ENCODE measurements around the gene PHF2. TPM values are rescaled to one million over a fixed set of nuclear protein-coding genes. Genes with fewer than 3 reads are reported as not detected.

Gene PHF2
- total RNA-seq, 2 donors from 2014 or later = 22.7 to 23.4 TPM

DNA sequence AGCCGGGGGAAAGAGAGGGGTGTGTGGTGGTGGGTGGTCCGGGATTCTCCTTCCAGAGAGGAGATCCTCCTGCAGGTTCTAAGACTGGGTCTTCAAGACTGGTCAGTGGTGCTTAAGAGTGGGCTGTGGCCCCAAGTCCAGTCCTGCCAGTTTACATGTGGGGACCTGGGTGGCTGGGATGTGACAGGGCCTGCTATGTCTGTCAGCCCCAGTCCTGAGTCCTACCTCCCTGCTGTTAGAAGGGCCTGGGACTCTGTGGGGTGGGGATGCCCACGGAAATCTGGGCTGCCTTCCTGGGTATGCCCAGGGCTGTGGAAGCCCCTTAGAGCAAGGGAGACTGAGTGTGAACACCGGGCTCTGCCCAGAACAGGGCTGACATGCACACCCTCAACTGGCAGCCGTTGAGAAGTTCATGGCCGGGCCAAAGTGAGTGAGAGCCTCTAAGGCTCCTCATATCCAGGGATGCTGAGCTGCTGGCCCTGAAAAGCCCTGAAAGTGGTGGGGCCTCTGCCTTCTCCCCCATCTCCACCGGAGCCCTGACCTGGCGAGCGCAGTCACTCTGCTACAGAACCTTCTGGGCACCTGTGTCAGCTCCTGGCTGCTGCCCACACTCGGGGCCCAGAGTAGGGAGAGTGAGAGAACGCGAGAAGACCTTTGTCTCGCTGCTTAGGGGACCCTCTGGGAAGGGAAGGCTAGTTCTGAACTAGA lies 1.7 kb downstream of the PHF2 start:
- Histone ChIP-seq H3K4me3 (peak overlapping the region; percentile 74), H3K4me1 (peaks cover 19% of the 10 kb centered on the region), H3K27ac (no peak overlapping the region), H3K36me3 (no peaks in the 10 kb centered on the region), H3K9me3 (no peaks in the 10 kb centered on the region), H3K9ac (ENCODE audit: low read depth in 2 of 2, low read length in 2 of 2) (peak overlapping the region; percentile 84 to 90), H3K27me3 (no peaks in the 10 kb centered on the region)
- no peak for DNase-seq
- TF ChIP-seq, protein P1, sequence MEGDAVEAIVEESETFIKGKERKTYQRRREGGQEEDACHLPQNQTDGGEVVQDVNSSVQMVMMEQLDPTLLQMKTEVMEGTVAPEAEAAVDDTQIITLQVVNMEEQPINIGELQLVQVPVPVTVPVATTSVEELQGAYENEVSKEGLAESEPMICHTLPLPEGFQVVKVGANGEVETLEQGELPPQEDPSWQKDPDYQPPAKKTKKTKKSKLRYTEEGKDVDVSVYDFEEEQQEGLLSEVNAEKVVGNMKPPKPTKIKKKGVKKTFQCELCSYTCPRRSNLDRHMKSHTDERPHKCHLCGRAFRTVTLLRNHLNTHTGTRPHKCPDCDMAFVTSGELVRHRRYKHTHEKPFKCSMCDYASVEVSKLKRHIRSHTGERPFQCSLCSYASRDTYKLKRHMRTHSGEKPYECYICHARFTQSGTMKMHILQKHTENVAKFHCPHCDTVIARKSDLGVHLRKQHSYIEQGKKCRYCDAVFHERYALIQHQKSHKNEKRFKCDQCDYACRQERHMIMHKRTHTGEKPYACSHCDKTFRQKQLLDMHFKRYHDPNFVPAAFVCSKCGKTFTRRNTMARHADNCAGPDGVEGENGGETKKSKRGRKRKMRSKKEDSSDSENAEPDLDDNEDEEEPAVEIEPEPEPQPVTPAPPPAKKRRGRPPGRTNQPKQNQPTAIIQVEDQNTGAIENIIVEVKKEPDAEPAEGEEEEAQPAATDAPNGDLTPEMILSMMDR (IDR thresholded peaks at IDR 0.05) = no peak
- intact Hi-C loops (cut with DNase I) = no loop called here

DNA sequence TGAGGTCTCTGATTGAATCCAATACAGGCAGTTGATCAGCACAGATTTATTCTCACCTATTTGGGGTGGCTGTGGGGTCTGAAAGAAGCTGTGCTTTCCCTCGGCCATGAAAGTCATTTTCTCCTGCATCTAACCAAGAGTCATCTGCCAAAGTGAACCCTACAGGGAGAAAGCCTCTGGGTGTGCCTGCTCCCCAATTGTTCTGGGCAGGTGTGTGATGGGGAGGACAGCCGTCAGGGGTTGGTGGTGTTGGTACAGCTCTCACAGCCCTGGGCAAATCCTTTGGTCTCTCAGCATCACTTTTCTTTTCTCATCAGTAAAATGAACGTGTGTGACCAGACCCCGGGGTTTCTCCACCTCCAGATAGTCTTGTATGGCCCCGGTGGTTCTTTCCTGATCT lies 2.5 kb downstream of the PHF2 start:
- Histone ChIP-seq H3K27ac (no peak overlapping the region), H3K27me3 (no peaks in the 10 kb centered on the region), H3K4me1 (peaks cover 19% of the 10 kb centered on the region), H3K4me3 (no peak overlapping the region), H3K36me3 (no peaks in the 10 kb centered on the region), H3K9me3 (no peaks in the 10 kb centered on the region), H3K9ac (ENCODE audit: low read depth in 2 of 2, low read length in 2 of 2) (peak overlapping the region in 1 of 2 donors; percentile 12)
- TF ChIP-seq, protein P1 (IDR thresholded peaks at IDR 0.05) = no peak
- intact Hi-C loops (cut with DNase I) = no loop called here
- DNase-seq = no peak

DNA sequence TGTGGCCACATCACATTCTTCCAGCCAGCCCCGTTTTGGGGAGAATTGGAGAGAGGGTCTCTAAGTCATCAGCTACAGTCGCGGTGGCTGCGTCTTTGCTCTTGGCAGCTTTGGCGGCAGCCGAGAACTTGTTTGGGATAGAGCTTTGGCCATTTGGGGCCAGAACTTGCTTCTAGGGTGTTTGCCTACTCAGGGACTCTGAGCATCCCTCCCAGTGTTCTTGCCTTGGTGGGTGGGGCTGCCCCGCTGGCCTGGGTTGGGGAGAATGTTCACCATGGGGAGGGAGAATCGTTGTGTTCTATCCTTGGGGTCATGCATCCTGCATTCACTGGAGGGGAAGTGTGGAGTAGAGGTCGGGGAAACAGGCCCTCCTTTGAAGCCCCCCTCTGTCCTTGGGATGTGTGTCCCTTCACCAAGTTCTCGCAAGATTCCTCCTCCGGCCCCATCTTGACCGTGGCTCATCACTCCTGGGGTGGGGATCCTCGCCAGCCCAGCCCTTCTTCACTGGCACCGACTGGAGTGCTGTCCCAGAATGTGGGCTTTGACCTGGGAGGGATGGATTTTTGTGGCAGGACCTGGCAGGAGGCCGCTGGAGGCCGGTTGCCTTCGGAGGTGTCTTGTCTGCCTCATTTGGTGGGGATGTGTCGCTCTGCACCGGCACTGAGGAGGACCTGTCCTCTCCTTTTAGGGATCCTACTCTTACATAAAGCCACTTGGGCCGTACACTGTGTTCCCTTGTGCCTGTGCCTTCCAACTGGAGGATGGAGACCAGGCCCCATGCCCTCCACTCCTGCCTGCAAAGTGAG lies 3.5 kb downstream of the PHF2 start:
- no peak overlapping the region for H3K27ac ChIP-seq
- intact Hi-C loops (cut with DNase I) = no loop called here

GRCh38 chr9:93580654-93581380 lies 4.4 kb downstream of the PHF2 start:
- intact Hi-C loops (cut with DNase I) = no loop called here
- Histone ChIP-seq H3K4me3 (no peak overlapping the region), H3K36me3 (no peaks in the 10 kb centered on the region), H3K4me1 (peaks cover 13% of the 10 kb centered on the region), H3K27ac (no peak overlapping the region), H3K9me3 (no peaks in the 10 kb centered on the region), H3K9ac (ENCODE audit: low read depth in 2 of 2, low read length in 2 of 2) (no peak overlapping the region), H3K27me3 (no peaks in the 10 kb centered on the region)
- no peak for DNase-seq
- TF ChIP-seq, protein P1 (IDR thresholded peaks at IDR 0.05) = no peak

More for the DNA sequence above, 3.5 kb downstream of the PHF2 start:
- Histone ChIP-seq H3K4me1 (peaks cover 19% of the 10 kb centered on the region), H3K9me3 (no peaks in the 10 kb centered on the region), H3K27me3 (no peaks in the 10 kb centered on the region), H3K9ac (ENCODE audit: low read depth in 2 of 2, low read length in 2 of 2) (no peak overlapping the region), H3K36me3 (no peaks in the 10 kb centered on the region), H3K4me3 (no peak overlapping the region)
- TF ChIP-seq, protein P1 (IDR thresholded peaks at IDR 0.05) = no peak
- DNase-seq = no peak

GRCh38 chr9:93582115-93582514 lies 5.7 kb downstream of the PHF2 start:
- peaks cover 13% of the 10 kb centered on the region for H3K4me1 ChIP-seq
- no peaks in the 10 kb centered on the region for H3K9me3 ChIP-seq
- TF ChIP-seq, protein P1 (IDR thresholded peaks at IDR 0.05) = no peak
- peak overlapping the region in 1 of 2 donors; percentile 38 for H3K9ac ChIP-seq (ENCODE audit: low read depth in 2 of 2, low read length in 2 of 2)
- no peaks in the 10 kb centered on the region for H3K27me3 ChIP-seq
- peak; percentile 54 for DNase-seq
- intact Hi-C loops (cut with DNase I) = no loop called here
- no peaks in the 10 kb centered on the region for H3K36me3 ChIP-seq
- no peak overlapping the region for H3K4me3 ChIP-seq
- no peak overlapping the region for H3K27ac ChIP-seq

Data from colonic mucosa (tissue), 4 donors.